OCI-M2 (cell line): ENCODE data around the gene CFAP61.

Source experiments
- DNase-seq: peaks from one replicate; lab custom pipeline; 2025; ENCODE audit not compliant: unreplicated experiment; lab: John Stamatoyannopoulos, UW

The CFAP61 gene

DNA sequence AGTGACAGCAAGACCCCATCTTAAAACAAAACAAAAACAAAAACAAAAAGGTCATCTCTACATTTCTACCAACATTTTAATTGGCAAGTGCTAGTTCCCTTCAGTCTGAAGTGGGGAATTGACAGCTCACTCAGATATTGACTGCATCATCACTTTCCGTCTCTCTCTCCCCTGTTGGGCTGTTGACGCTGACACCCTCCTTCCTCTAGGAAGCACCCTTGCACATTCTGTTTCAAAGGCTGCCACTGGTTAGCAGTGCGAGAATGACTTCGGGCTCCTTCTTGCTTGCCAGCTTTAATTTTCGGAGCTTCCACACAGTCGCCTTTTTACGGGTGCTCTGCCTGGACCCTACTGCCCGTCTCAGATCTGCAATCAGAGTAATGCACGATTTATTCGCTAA, 218.9 kb downstream of the CFAP61 start:
- DNase-seq: no peak

GRCh38 chr20:20272686-20273085, 220.4 kb downstream of the CFAP61 start:
- no peak for DNase-seq

- DNase-seq: no peak
These were observed 221.0 kb downstream of the CFAP61 start for GRCh38 chr20:20273286-20273685.

- no peak for DNase-seq
These were observed 222.5 kb downstream of the CFAP61 start for GRCh38 chr20:20274821-20275220.

- DNase-seq: no peak
These were observed 223.3 kb downstream of the CFAP61 start for GRCh38 chr20:20275636-20276035.

DNA sequence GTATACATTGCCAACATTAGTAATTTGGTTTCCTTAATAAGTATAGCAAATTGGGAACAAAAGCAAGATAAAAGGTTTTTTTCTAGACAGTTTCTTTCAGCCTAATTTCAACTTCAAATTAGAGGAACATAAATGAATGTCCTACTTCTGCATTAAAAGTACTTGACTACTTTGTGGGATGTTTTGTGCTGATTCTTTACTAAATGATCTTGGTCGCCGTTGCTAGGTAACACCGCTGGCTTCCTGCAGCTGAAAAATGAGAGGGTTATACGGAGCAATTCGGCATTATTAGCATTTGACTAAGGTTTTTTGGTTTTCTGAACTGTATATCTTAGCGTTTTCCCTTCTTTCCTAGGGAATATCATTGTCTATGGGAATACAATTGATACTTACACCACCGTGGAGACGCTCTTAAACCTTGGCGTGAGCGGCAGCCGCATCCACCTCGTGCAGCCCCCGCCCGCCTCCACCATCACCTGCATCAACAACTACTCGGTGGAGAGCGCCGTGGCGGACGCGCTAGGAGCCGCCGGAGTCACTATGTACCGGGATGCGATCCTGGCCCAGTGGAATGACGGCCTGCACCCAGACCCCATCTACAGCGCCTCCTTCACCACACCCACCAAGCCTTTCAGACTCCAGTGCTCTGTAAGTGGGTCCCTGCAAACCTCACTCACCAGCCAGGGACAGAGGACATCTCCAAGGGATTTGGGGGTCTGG, 224.6 kb downstream of the CFAP61 start:
- DNase-seq: no peak

DNA sequence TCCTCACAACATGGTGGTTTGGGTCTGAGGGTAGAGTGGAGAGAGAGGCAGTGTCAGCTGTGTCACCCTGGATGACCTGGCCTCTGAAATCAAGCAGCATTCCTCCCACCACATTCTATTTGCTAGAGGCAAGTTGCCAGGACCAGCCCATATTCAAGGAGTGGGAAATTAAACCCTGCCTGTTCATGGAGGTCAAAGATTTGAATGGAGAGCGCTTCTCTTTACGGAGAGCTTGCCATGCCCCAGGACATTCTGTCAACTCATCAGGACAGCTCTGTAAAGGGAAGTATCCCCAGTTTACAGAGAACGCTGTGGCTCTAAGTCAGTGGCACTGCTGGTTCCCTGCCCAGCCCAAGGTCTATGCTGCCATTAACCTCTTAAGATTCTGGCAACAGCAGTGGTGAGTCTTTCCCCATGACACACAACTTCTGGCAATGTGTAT, 225.6 kb downstream of the CFAP61 start:
- no peak for DNase-seq

DNA sequence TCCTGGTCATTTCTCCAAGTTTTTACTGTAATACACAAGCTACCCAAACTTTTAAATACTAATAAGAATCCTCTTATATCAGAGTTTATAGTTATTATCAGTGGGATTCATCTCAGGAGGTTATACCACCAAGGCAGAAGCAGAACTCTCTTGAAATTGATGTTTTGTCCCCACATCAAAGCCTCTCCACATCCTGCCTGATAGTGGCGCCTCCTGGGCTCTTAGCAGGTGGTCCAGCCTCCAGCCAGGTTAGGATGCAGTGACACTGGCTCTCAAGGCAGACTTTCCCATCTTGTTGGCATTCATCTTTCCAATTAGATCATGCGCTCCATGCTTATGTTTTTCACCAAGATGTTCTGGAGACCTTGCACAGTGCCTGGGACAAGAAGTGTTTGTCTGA, 233.7 kb downstream of the CFAP61 start:
- no peak for DNase-seq

GRCh38 chr20:20289331-20289730, 237.0 kb downstream of the CFAP61 start:
- DNase-seq: no peak

- no peak for DNase-seq
These were observed 240.1 kb downstream of the CFAP61 start for GRCh38 chr20:20292472-20292871.

GRCh38 chr20:20293141-20293540, 240.8 kb downstream of the CFAP61 start:
- DNase-seq: no peak

DNA sequence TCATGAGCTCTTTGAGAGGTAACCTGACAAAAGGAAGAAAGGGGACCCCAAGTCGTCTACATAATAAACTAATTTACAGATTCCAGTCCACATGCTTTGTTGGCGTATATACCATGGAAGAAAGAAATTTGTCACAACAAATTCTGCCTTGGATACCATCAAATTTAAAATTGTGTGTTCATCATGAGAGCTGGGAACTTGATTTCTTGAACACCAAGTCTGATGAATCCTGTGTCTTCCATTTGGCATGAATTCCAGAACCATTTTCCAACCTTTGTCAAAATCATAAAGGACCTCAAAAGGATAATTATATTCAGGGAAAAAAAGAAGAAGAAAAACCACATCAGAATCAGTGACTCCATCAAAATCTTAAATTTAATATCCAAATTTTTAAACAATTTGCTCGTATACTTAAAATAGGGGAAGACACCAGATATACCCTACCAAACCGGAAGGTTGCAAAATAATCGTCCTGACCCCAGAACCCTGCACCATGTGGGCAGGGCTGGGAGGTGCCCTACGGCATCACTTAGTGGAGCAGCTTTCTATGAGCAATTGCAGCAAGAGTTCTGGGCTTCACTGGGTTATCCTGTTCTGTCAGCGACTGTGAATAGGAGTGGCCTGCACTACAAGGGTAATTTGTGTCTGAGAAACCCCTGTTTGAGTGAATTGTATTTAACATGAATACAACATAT, 241.5 kb downstream of the CFAP61 start:
- no peak for DNase-seq

GRCh38 chr20:20295621-20296498, 243.5 kb downstream of the CFAP61 start:
- no peak for DNase-seq

- DNase-seq: no peak
These were observed 244.8 kb downstream of the CFAP61 start for GRCh38 chr20:20297181-20297580.

GRCh38 chr20:20297752-20298151, 245.4 kb downstream of the CFAP61 start:
- DNase-seq: no peak

DNA sequence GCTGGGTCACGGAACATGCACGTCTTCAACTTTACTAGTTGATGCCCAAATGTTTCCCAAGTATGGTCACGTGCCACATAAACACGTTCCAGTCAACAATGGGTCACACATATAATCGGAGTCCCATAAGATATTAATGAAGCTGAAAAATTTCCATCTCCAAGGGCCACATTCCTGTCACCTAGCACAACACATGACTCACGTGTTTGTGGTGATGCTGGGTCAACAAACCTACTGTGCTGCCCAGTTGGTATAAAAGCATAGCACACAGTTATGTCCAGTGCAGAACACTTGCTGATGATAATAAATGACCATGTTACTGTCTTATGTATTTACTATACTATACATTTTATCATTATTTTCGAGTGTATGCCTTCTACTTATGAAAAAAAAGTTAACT, 247.6 kb downstream of the CFAP61 start:
- DNase-seq: no peak

DNA sequence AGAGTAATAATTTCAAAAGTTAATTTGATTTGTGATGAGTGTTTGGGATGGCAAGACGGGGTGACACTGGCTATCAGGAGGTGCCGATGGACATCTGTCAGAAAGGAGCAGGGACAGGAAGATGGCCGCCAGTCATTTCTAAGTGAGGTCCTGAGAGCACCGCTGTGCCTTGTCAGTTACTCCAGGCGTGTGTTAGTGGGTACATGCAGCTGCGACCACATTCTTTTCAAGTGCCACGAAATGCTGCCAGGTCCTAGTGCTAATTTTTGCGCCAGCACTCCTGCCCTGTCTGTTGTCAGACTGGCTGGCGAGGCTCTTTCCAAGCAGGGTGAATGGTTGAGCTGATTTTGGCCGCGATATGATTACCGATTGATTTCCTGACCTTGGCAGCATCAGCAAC, 251.0 kb downstream of the CFAP61 start:
- DNase-seq: no peak

DNA sequence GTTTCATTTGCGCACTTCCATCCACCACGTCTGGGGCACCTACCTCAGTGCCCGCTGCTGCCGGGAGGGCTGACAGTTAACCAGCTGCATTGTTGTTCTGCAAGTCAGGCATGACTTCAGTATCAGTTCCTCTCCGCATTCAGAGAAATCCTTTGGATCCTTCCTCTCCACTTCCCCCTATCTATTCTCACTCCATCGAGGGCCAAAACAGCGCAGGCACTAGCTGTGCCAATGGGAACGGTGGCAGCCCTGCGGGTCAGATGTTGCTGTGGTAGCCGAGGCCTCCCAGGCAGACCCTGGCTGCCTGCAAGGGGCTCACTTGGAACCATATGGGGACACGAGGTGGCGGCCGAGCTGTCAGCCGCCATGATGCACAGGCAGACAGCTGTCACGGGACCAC, 251.4 kb downstream of the CFAP61 start:
- DNase-seq: no peak

DNA sequence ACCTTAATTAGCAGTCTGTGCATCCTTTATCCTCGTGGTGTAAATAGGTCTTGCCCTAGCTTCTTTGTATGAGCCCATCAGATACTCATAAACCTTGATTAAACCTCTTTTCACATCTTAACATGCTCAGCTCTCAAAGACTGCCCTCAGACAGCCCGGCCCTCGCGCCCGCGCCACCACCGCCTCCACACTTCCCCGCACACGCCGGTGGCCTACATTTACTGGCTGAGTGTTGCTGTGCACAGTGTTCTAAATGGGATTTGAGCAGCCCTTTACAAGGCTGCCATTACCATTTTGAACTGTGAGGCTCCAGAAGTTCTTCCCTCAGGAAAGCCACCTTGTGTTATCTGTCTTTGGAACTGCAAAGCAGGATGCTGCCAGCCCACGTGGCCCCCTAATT, 252.6 kb downstream of the CFAP61 start:
- no peak for DNase-seq

DNA sequence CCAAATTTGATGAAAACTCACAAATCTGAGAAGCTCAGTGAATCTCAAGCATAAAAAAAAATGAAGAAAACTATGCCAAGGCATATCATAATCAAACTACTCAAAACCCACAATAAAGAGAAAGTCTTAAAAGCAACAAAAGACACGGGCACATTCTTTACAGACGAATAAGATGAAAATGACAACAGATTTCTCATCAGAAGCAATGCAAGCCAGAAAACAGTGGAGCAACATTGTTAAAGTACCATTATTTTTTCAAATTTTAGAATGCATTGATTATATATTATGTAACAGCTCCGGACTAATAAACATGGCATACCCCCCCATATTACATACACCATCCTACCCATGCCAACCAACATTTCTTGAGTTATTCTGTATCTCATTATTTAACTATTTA, 260.2 kb downstream of the CFAP61 start:
- no peak for DNase-seq

DNA sequence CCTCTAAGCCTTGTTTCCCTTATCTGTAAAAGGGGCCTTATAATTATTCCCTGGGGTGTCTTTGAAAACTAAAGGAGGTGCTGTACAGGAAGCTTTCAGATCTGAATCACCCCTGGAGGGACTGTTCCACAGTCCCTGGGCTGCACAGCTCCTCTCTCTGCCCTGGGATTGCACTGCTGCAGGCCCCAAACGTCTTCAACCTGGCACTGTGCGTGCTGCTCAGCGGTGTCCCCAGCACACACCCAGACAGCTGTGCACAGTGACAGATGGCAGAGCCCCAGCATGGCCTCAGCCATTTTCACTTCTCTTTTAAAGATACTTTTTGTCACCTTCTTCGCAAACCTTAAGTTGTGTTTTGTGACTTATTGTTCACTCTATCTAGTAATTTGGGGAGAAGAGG, 264.9 kb downstream of the CFAP61 start:
- no peak for DNase-seq
